GM18499 (cell line): ENCODE results near the gene HSH2D.

Source experiments
- ATAC-seq: cut with Tn5 transposase; IDR thresholded peaks from one replicate; pipeline ENCODE4 v1.9.1; 2021; ENCODE audit warnings: moderate number of reproducible peaks; ENCODE audit not compliant: insufficient read depth, unreplicated experiment

Gene HSH2D

GRCh38 chr19:16207490-16208025 is 64.1 kb downstream of the HSH2D start:
- ATAC-seq = no peak
